GM21390 (cell line): ENCODE data around the gene MRPL38.

ENCODE experiments used
- ATAC-seq: cut with Tn5 transposase; IDR thresholded peaks from one replicate; pipeline ENCODE4 v1.9.1; 2021; ENCODE audit not compliant: unreplicated experiment

Gene MRPL38

GRCh38 chr17:75920045-75920560 lies 15.4 kb upstream of the MRPL38 start:
- ATAC-seq, result no peak

DNA sequence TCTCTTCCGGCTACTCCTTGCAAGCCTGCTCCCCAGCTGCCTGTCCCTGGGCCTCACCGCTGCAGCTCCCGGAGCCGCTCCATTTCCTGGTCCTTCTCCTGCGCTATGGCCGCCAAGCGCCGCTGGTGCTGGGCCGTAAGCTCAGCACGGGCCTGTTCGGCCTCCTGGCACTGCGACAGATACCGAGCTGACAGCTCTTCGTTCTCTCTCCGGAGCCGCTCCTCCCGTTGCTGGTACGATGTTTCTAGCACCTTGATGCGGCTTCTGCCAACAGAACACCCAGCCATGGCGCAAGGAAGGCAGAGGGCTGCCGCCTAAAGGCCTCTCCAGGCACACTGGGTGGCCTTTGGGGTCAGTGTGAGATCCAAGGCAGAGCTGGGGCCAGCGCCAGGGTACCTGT lies 14.9 kb upstream of the MRPL38 start:
- ATAC-seq, result no peak

- ATAC-seq, result no peak
Measured at GRCh38 chr17:75917917-75918445, 13.3 kb upstream of the MRPL38 start.

- ATAC-seq, result no peak
Measured at GRCh38 chr17:75917141-75917916, 12.6 kb upstream of the MRPL38 start.

GRCh38 chr17:75915268-75915667 lies 10.6 kb upstream of the MRPL38 start:
- no peak for ATAC-seq

DNA sequence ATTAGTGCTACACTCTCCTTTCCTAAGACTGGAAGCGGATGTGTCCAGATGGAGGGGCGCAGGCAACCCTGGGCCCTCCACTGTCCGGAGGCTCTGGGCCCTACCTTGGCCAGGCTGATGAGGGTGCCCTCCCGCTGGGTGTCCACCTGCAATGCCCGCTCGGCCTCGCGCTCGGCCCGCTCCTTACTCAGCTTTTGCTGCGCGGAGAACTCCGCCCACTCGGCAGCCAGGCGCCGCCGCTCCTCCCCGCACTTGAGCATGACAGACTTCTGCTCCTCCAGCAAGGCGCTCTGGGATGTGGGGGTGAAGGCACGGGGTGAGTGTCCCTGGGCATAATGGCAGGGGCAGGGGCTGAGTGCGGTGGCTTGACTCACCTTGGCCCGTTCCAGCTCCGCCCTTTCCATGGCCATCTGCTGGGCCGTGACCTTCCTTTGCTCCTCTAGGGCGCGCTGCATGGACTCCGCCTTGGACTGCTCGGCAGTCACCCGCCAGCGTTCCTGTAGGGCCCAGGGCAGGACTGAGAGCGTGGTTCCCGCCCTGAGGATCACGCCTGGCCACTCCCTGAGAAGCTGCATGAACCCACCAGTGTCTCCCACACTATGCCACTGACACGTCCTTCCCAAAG lies 10.1 kb upstream of the MRPL38 start:
- no peak for ATAC-seq

DNA sequence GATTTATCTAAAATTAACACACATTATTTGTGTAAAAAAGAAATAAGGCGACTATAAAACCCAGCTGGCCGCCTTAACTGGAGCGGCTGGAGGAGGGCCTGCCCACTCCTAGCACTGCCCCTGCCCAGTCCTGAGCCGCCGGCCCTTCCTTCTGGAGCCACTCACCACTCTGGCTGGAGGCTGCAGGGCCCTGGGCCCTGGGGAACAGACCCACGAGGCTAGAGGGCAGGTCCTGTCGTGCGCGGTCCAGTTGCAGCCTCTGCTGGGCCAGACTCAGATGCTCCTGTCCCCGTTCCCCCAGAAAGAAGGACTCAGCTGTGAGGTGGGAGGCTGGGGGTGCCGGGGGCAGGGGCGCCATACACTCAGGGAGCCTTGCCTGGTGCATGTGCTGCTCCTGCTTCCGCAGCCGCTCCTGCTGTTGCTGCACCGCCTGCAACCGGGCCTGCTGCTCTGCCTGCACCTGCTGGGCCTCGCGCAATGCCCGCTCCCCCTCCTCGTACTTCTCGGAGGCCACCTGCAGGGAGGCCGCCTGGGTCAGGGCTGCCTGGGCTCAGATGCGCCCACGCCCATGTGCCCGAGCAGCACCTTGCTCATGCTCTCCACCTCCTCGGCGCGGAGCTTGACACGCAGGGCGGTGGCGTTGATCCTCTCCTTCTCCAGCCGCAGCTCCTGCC lies 9.0 kb upstream of the MRPL38 start:
- no peak for ATAC-seq

- no peak for ATAC-seq
Measured at GRCh38 chr17:75910699-75911098, 6.0 kb upstream of the MRPL38 start.

- ATAC-seq, result no peak
Measured at GRCh38 chr17:75909812-75910274, 5.2 kb upstream of the MRPL38 start.

- ATAC-seq, result no peak
Measured at GRCh38 chr17:75909051-75909811, 4.5 kb upstream of the MRPL38 start.

- no peak for ATAC-seq
Measured at GRCh38 chr17:75908201-75908600, 3.5 kb upstream of the MRPL38 start.

DNA sequence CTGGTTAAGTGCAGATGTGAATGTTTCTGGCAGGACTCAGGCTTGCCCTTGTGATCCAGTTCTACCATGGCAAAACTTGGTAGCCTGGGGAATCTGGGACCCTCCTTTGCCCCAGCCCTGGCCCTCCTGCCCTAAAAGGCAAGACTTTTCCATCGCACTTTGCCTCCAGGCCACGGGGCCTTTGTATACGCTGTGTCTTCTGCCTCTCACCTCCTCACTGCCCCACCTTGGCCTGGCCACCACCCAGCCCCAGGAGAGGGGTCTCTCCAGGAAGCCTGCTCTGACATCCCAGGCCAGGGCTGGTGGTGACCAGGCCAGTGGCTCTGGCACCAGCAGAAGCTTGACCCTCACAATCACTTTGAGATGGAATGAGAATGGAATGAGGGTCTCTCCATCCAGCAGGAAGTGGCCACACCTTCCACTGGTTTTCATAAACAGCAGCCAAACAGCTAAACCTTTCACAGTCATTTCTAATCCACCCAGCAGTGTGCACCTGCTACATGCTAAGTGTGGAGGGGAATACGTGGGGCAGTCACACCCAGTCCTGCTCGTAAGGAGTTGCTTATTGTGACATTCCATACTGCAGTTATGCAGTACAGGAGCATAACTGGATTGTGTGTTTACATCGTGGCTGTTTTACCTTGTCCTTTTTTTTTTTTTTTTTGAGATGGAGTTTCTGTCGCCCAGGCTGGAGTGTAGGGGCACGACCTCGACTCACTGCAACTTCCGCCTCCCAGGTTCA lies 1.6 kb upstream of the MRPL38 start:
- ATAC-seq, result no peak

GRCh38 chr17:75902406-75902805 lies 2.3 kb downstream of the MRPL38 start:
- no peak for ATAC-seq

- ATAC-seq, result no peak
Measured at GRCh38 chr17:75901727-75902126, 3.0 kb downstream of the MRPL38 start.

DNA sequence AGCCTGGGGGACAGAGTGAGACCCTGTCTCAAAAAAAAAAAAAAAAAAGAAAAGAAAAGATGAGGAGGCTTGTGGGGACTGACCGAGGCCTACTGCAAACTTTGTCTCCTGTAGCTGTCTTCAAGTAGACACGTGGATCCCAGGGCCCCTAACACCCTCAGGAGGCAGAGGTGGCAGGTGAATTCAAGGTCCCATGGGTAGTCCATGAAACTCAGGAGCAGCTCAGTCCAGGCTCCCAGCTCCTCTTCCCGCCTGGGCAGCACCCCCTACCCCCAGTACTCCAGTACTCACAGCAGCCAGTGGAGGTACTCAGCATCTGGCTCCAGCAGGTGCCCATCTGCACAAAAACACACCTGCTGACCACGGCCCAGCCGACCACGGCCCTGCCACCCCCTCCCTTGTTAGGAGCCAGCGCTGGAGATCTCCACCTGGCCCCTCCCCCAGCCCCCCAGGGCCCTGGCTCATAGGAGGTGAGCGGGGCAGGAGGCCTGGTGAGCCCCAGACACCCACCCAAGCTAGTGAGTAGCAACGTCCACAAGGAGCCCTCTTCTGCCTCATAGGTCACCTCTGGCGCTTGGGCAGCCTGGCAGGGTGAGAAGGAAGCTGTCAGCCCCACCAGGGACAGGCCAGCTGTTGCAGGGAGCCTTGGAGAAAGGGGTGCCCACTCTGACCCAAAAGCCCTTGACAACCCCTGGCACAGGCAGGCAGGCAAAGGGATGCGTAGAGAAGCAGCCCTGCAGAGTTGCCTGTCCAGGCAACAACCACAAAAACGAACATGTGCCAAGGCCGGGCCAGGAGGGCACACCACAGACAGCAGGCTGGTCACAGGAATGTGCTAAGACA lies 3.8 kb downstream of the MRPL38 start:
- ATAC-seq, result no peak

- no peak for ATAC-seq
Measured at GRCh38 chr17:75899767-75900468, 4.8 kb downstream of the MRPL38 start.

- no peak for ATAC-seq
Measured at GRCh38 chr17:75899353-75899752, 5.3 kb downstream of the MRPL38 start.

DNA sequence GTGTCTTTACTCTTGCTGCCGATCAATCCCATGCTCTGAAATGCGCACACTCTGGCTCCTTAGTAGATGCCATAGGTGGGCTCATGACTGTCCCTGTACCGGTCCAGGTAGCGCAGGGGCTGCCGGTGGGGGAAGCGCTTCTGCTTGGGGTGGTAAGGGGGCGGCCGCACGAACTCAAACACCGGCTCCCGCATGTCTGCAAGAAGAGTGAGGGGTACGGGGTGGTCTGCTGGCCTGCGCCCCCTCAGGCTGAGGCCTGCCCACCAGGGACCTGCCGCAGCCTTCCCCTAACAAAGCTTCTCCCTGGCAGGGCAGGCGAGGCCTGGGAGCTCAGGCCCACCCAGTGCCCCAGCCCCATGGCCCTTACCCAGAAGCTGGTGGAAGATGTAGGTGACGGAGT lies 5.9 kb downstream of the MRPL38 start:
- no peak for ATAC-seq

DNA sequence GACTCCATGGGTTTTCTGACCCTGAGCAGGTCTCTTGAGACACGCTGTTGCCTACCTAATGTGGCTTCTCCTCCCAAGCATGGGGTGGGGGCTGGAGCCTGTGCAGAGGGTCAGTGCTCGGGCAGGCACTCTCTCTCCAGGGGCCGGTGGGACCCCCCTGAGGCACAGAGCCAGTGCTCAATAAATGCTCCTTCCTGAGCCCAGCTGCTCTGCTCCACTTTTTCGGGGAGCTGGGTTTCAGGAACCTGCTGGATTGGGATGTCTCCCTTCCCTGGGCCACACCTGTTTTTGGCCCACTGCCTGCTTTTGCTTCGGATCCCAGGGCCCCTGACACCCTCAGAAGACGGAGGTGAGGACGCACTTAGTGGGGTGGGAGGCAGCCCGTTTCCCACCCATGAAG lies 6.6 kb downstream of the MRPL38 start:
- ATAC-seq, result no peak
